Measurements from ENCODE around the gene CLIC3.
A peak's percentile ranks its signal among the peaks of the same experiment; 100 is the strongest.

GRCh38 chr9:136949817-136950655, 46.3 kb downstream of the CLIC3 start:
- TF ChIP-seq CTCF (IDR thresholded peaks at IDR 0.05): peak in 5 of 6 experiments; percentile 12 to 46 (median 30)
- TF ChIP-seq POLR2A (IDR thresholded peaks at IDR 0.05): peak; percentile 71 to 78
